Right renal pelvis (tissue), 4 donors: ENCODE results near the gene GGTLC2. TPM values are rescaled to one million over a fixed set of nuclear protein-coding genes. Genes with fewer than 3 reads are reported as not detected.
"Not testable (repeated sequence)": the region's sequence is repeated elsewhere in the genome, so short reads cannot be mapped to it uniquely, and the experiment has no call there.

Experiments
- DNase-seq, 4 donors: peaks; one replicate each; pipeline ENCODE4 v3.0.0-alpha.2; 2013; ENCODE audit warnings: low read depth in 4 of 4, low spot score in 3 of 4, missing footprints in 1 of 4
- polyA plus RNA-seq, 4 donors: library from polyadenylated mRNA; unstranded; fragments of 120-200 nt; gene quantifications; one replicate each; pipeline ENCODE4 v1.2.1, GENCODE V29; 2013; ENCODE audit not compliant: insufficient read length in 4 of 4

GGTLC2 gene
- polyA plus RNA-seq, 4 donors, result 0.18 TPM; not detected in 3

DNA sequence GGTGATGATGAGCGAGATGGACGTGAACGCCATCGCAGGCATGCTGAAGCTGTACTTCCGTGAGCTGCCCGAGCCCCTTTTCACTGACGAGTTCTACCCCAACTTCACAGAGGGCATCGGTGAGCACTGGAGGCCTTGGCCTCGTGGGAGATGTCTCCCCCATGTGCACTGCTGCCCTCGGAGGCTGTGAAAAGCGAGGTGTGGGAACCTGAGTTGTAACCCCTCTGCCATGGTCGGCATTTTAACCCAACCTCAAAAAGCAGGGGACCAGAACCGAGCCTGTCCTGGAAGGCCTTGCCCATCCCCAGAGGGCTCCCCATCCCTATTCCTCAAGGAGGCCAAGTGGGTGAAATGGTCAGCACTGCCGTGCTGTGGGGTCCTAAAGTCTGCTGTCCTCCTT, 10.9 kb upstream of the GGTLC2 start:
- DNase-seq, result not testable (repeated sequence)

DNA sequence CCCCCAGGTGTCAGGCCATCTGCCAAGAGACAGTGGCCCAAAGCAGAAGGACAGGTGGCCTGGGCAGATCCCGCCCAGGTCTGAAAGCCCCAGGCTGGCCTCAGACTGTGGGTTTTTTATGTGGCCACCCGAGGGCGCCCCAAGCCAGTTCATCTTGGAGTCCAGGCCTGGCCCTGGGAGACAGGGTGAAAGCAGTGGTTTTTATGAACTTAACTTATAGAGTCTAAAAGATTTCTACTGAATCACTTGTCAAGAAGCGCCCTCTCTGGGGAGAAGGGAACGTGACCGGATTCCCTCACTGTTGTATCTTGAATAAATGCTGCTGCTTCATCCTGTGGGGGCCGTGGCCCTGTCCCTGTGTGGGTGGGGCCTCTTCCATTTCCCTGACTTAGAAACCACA, 8.2 kb upstream of the GGTLC2 start:
- DNase-seq, result not testable (repeated sequence)

- not testable (repeated sequence) for DNase-seq
These were observed 6.1 kb upstream of the GGTLC2 start for GRCh38 chr22:22638313-22638712.

DNA sequence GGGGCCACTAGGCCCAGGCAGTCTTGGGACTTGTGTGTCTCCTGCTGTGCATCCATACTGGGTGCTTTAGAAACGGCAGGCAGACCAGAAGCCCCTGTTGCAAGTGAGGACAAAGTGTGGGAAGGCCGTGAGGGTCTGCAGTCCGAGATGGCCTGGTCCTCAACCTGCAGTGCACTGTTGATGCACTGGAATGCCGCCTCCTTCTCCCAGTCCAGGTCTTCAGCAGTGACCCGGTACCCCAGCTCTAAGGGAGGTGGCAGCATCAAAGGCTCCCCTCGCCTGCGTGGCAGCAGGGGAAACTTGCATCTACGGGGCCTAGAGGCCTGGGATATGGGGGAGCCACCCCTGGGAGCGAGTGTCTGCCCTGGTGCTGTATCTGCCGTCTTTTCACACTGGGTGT, 2.2 kb upstream of the GGTLC2 start:
- DNase-seq, result not testable (repeated sequence)

- DNase-seq, result not testable (repeated sequence)
These were observed 1.6 kb downstream of the GGTLC2 start for GRCh38 chr22:22645969-22646368.

GRCh38 chr22:22647952-22648351, 3.5 kb downstream of the GGTLC2 start:
- not testable (repeated sequence) for DNase-seq

- not testable (repeated sequence) for DNase-seq
These were observed 4.6 kb downstream of the GGTLC2 start for GRCh38 chr22:22648863-22649536.

DNA sequence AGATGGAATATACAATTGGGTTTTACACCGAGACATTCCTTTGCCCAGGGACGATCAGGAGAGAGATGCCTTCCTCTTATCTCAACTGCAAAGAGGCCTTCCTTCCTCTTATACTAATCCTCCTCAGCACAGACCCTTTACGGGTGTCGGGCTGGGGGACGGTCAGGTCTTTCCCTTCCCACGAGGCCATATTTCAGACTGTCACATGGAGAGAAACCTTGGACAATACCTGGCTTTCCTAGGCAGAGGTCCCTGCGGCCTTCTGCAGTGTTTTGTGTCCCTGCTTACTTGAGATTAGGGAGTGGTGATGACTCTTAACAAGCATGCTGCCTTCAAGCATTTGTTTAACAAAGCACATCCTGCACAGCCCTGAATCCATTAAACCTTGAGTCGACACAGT, 5.3 kb downstream of the GGTLC2 start:
- DNase-seq, result not testable (repeated sequence)

- not testable (repeated sequence) for DNase-seq
These were observed 6.0 kb downstream of the GGTLC2 start for GRCh38 chr22:22650398-22650797.

- DNase-seq, result not testable (repeated sequence)
These were observed 6.5 kb downstream of the GGTLC2 start for GRCh38 chr22:22650803-22651515.

GRCh38 chr22:22651593-22651992, 7.2 kb downstream of the GGTLC2 start:
- peak in 3 of 4 donors; percentile 28 to 43 (median 39) for DNase-seq

DNA sequence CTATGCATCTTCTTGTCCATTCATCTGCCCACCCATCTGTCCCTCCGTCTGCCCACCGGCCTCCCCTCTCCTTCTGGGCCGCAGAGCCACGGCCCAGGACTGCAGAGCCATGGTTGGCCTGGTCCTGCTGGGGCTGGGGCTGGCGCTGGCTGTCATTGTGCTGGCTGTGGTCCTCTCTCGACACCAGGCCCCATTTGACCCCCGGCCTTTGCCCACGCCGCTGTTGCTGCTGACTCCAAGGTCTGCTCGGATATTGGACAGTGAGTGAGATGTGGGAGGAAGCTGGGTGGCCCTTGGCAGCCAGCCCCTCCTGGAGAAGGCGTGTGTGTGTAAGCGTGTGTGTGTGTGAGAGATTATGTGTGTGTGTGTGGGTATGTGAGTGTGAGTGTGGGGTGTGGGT, 7.7 kb downstream of the GGTLC2 start:
- not testable (repeated sequence) for DNase-seq

DNA sequence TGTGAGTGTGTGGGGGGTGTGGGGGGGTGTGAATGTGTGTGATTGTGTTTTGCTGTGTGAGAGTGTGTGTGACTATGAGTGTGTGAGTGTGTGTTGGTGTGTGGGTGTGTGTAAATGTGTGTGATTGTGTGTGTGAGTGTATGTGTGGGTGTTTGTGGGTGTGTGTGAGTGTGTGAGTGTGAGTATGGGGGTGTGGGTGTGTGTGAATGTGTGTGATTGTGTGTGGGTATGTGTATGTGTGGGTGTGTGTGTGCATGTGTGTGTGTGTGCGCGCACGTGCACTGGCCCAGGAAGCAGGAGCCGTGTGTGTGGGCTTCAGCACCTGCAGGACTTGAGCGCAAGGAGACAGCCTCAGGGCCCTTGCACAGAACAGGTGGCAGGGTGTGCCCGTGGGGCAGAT, 8.2 kb downstream of the GGTLC2 start:
- DNase-seq, result not testable (repeated sequence)

DNA sequence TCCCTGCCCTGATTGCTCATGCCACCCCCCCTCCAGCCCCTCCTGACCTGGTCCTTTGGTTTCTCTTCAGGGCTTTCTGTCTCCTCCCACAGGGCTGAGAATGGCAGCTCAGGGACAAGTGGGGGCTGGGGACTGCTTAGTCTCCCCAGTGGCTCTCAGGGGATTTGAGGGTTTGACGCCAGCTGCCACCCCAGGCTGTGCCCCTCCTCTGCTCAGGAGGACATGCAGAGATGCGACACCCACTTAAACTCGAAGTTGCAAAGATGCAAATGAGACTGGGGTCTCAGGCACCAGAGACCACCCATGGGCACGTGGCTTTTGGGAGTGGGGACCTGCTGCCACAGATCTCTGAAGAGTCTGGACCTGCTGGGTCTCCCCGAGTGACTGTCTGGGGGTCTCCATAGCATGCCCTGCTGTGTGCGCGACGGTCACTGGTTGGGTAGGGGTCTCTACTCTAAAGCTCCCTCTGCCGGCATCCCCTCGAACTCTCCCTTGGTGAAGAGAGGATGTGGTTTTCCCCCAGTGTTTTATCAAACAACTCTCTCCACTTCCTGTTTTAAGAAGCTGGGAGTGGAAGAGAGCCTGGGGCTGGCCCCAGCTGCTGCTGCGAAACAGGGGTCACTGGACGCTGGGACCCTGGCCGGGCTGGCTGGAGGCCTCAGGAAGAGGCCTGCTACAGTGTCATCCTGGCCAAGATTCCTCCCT, 9.4 kb downstream of the GGTLC2 start:
- DNase-seq, result not testable (repeated sequence)

GRCh38 chr22:22655452-22656290, 11.3 kb downstream of the GGTLC2 start:
- no peak for DNase-seq

GRCh38 chr22:22657712-22658111, 13.3 kb downstream of the GGTLC2 start:
- DNase-seq, result no peak

GRCh38 chr22:22661275-22661674, 16.9 kb downstream of the GGTLC2 start:
- DNase-seq, result no peak

DNA sequence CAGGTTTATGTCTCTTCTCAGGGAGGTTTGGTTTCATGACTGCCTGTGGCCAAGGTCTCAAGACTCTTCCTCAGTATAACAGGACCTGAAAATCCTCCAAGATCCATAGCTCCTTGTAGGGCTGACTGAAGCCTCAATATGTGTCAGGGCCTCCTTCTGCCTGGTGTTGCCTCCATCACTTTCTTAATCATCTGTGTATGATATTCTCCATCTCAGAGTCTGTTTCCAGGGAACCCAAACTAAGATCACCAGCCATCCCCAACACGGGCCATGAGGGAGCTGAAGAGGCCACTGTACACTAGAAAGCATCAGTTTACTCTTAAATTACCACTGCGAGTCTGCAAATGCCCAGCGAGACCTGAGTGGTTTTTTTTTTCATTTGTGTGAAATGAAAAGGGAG, 17.7 kb downstream of the GGTLC2 start:
- DNase-seq, result no peak

DNA sequence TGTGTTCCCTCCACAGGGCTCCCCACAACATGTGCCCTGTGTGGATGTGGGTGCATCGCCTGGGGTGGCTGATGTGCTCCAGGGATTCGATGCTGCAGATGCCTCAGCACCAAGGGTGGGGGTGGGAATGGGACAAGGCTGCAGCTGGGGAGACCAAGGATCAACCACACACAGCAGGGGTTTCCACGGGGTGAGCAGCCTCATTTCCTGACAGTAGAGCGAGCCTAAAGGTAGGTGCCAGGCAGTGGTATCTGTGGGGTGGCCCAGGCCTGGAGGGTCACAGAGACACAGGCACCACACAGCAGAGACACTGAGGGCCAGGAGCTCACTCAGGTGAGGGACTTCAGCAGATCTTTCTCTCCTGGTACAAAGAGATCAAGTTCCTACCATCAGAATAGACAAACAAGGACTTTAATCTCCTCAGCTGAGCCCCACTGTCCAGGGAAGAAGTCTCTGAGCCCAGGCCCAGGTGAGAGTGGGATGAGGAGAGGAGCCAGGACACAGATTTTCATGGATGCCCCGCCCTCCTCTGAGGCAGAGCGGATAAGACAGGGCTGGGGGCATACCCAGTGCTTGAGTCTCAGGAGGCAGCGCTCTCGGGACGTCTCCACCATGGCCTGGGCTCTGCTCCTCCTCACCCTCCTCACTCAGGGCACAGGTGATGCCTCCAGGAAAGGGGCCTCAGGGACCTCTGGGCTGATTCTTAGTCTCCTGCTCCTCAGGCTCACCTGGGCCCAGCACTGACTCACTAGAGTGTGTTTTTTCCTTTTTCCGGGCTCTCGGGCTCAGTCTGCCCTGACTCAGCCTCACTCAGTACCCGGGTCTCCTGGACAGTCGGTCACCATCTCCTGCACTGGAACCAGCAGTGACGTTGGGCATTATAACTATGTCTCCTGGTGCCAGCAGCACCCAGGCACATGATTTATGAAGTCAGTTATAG, 19.7 kb downstream of the GGTLC2 start:
- no peak for DNase-seq
